Stimulated activated effector memory CD8-positive, alpha-beta T cell treated with anti-CD3 and anti-CD28 coated beads, Interleukin-12 subunit alpha, Interleukin-12 subunit beta, amount 100 ng/mL, for 72 hours (primary cell): ENCODE results near the gene GSN.

Experiments
- ATAC-seq: fragments of 150-1000 bp; cut with Tn5 transposase; 2 replicates; pipeline ENCODE4 v1.10.0; 2021
- DNase-seq, 2 donors: peaks; one replicate each; pipeline ENCODE4 v3.0.0; 2021 to 2022; ENCODE audit warnings: low spot score in 2 of 2
- H3K27ac Mint-ChIP-seq: one replicate; pipeline ENCODE4 v1.8.0; 2022; ENCODE audit warnings: mild to moderate bottlenecking, mixed read lengths
- H3K36me3 Mint-ChIP-seq: one replicate; pipeline ENCODE4 v1.8.0; 2022; ENCODE audit warnings: mild to moderate bottlenecking, mixed read lengths
- H3K4me1 Mint-ChIP-seq: one replicate; pipeline ENCODE4 v1.8.0; 2022; ENCODE audit warnings: mixed read lengths
- H3K4me3 Mint-ChIP-seq: one replicate; pipeline ENCODE4 v1.8.0; 2022; ENCODE audit warnings: mild to moderate bottlenecking, mixed read lengths
- H3K9me3 Mint-ChIP-seq: one replicate; pipeline ENCODE4 v1.8.0; 2022; ENCODE audit warnings: mixed read lengths

GSN gene

GRCh38 chr9:121261107-121261460 is 6.9 kb upstream of the GSN start:
- DNase-seq, result no peak
- H3K36me3 Mint-ChIP-seq, result no peaks in the 10 kb centered on the region
- no peaks in the 10 kb centered on the region for H3K4me1 Mint-ChIP-seq
- H3K9me3 Mint-ChIP-seq, result no peaks in the 10 kb centered on the region
- H3K27ac Mint-ChIP-seq, result peak overlapping the region; percentile 47
- no peak overlapping the region for H3K4me3 Mint-ChIP-seq
- no peak for ATAC-seq

- Mint-ChIP-seq H3K9me3 (no peaks in the 10 kb centered on the region), H3K27ac (peak overlapping the region; percentile 47), H3K4me3 (no peak overlapping the region), H3K4me1 (no peaks in the 10 kb centered on the region), H3K36me3 (no peaks in the 10 kb centered on the region)
- no peak for ATAC-seq
- DNase-seq, result no peak
These were observed 6.2 kb upstream of the GSN start for GRCh38 chr9:121261755-121262154.

GRCh38 chr9:121262423-121262822 is 5.5 kb upstream of the GSN start:
- peaks cover 2% of the 10 kb centered on the region for H3K4me1 Mint-ChIP-seq
- H3K27ac Mint-ChIP-seq, result no peak overlapping the region
- no peaks in the 10 kb centered on the region for H3K36me3 Mint-ChIP-seq

GRCh38 chr9:121262953-121263352 is 5.0 kb upstream of the GSN start:
- no peak for DNase-seq
- Mint-ChIP-seq H3K4me1 (peaks cover 6% of the 10 kb centered on the region), H3K36me3 (no peaks in the 10 kb centered on the region), H3K4me3 (no peak overlapping the region), H3K9me3 (no peaks in the 10 kb centered on the region), H3K27ac (no peak overlapping the region)
- no peak for ATAC-seq

More at GRCh38 chr9:121262423-121262822, 5.5 kb upstream of the GSN start:
- ATAC-seq (no peak), DNase-seq (no peak)
- no peaks in the 10 kb centered on the region for H3K9me3 Mint-ChIP-seq
- no peak overlapping the region for H3K4me3 Mint-ChIP-seq

GRCh38 chr9:121266356-121266755 is 1.6 kb upstream of the GSN start:
- Mint-ChIP-seq H3K4me3 (no peak overlapping the region), H3K4me1 (peaks cover 26% of the 10 kb centered on the region), H3K36me3 (no peaks in the 10 kb centered on the region), H3K9me3 (no peaks in the 10 kb centered on the region), H3K27ac (no peak overlapping the region)
- DNase-seq (no peak), ATAC-seq (no peak)

GRCh38 chr9:121266906-121267650 is 884 bp upstream of the GSN start:
- Mint-ChIP-seq H3K36me3 (no peaks in the 10 kb centered on the region), H3K9me3 (no peaks in the 10 kb centered on the region), H3K27ac (no peak overlapping the region), H3K4me3 (peak overlapping the region; percentile 72), H3K4me1 (peaks cover 26% of the 10 kb centered on the region)
- no peak for ATAC-seq
- DNase-seq, result no peak

GRCh38 chr9:121268598-121268850 is 562 bp downstream of the GSN start:
- H3K27ac Mint-ChIP-seq, result peak overlapping the region; percentile 64
- no peaks in the 10 kb centered on the region for H3K9me3 Mint-ChIP-seq
- DNase-seq (no peak), ATAC-seq (peak; percentile 38)
- peak overlapping the region; percentile 72 for H3K4me3 Mint-ChIP-seq
- H3K36me3 Mint-ChIP-seq, result no peaks in the 10 kb centered on the region
- H3K4me1 Mint-ChIP-seq, result peaks cover 26% of the 10 kb centered on the region

- Mint-ChIP-seq H3K4me1 (peaks cover 26% of the 10 kb centered on the region), H3K36me3 (no peaks in the 10 kb centered on the region), H3K27ac (peak overlapping the region; percentile 64), H3K4me3 (peak overlapping the region; percentile 72), H3K9me3 (no peaks in the 10 kb centered on the region)
- DNase-seq, result no peak
- no peak for ATAC-seq
These were observed 1.1 kb downstream of the GSN start for GRCh38 chr9:121268851-121269641.

GRCh38 chr9:121269642-121270254 is 1.8 kb downstream of the GSN start:
- no peaks in the 10 kb centered on the region for H3K9me3 Mint-ChIP-seq
- ATAC-seq (no peak), DNase-seq (no peak)
- no peak overlapping the region for H3K27ac Mint-ChIP-seq
- H3K4me3 Mint-ChIP-seq, result no peak overlapping the region
- no peaks in the 10 kb centered on the region for H3K36me3 Mint-ChIP-seq
- peaks cover 26% of the 10 kb centered on the region for H3K4me1 Mint-ChIP-seq

- DNase-seq, result no peak
- peaks cover 26% of the 10 kb centered on the region for H3K4me1 Mint-ChIP-seq
- H3K36me3 Mint-ChIP-seq, result no peaks in the 10 kb centered on the region
- no peak for ATAC-seq
- H3K27ac Mint-ChIP-seq, result no peak overlapping the region
- H3K9me3 Mint-ChIP-seq, result no peaks in the 10 kb centered on the region
- no peak overlapping the region for H3K4me3 Mint-ChIP-seq
These were observed 3.7 kb downstream of the GSN start for GRCh38 chr9:121271368-121272341.

GRCh38 chr9:121272401-121272948 is 4.5 kb downstream of the GSN start:
- no peak overlapping the region for H3K4me3 Mint-ChIP-seq
- no peak overlapping the region for H3K27ac Mint-ChIP-seq
- H3K9me3 Mint-ChIP-seq, result no peaks in the 10 kb centered on the region
- no peak for DNase-seq
- H3K36me3 Mint-ChIP-seq, result no peaks in the 10 kb centered on the region
- no peak for ATAC-seq
- H3K4me1 Mint-ChIP-seq, result peaks cover 24% of the 10 kb centered on the region

- H3K36me3 Mint-ChIP-seq, result no peaks in the 10 kb centered on the region
- no peaks in the 10 kb centered on the region for H3K9me3 Mint-ChIP-seq
- DNase-seq (no peak), ATAC-seq (no peak)
- H3K27ac Mint-ChIP-seq, result no peak overlapping the region
- peaks cover 19% of the 10 kb centered on the region for H3K4me1 Mint-ChIP-seq
- no peak overlapping the region for H3K4me3 Mint-ChIP-seq
These were observed 5.3 kb downstream of the GSN start for GRCh38 chr9:121273064-121273775.

GRCh38 chr9:121274851-121275250 is 6.9 kb downstream of the GSN start:
- Mint-ChIP-seq H3K9me3 (no peaks in the 10 kb centered on the region), H3K4me1 (peaks cover 12% of the 10 kb centered on the region), H3K27ac (no peak overlapping the region), H3K4me3 (no peak overlapping the region), H3K36me3 (no peaks in the 10 kb centered on the region)
- no peak for DNase-seq
- no peak for ATAC-seq
